Endodermal cell (in vitro differentiated cells): ENCODE results near the gene ZHX3. TPM values are rescaled to one million over a fixed set of nuclear protein-coding genes. Genes with fewer than 3 reads are reported as not detected.

Experiments used
- DNase-seq: peaks from one replicate; pipeline ENCODE4 v3.0.0-alpha.2; 2017
- H3K27ac ChIP-seq: 2 replicates; pipeline ENCODE4 v1.5.1; 2013; ENCODE audit warnings: mild to moderate bottlenecking, low read depth, low read length, moderate library complexity
- H3K27me3 ChIP-seq: 2 replicates; pipeline ENCODE4 v1.6.1; 2013; ENCODE audit warnings: mild to moderate bottlenecking, low read length, moderate library complexity; ENCODE audit not compliant: insufficient read depth, control insufficient read depth, poor library complexity, severe bottlenecking
- H3K36me3 ChIP-seq: 2 replicates; pipeline ENCODE4 v1.7.0; 2013; ENCODE audit warnings: mild to moderate bottlenecking, low read length, moderate library complexity; ENCODE audit not compliant: control insufficient read depth, insufficient read depth
- H3K4me1 ChIP-seq: one replicate; pipeline ENCODE4 v1.7.0; 2013; ENCODE audit warnings: low read length; ENCODE audit not compliant: control insufficient read depth, insufficient read depth
- H3K4me3 ChIP-seq: 2 replicates; pipeline ENCODE4 v1.5.1; 2013; ENCODE audit warnings: mild to moderate bottlenecking, low read length, moderate library complexity
- H3K9ac ChIP-seq: 2 replicates; pipeline ENCODE4 v1.6.1; 2013; ENCODE audit warnings: mild to moderate bottlenecking, low read length, moderate library complexity; ENCODE audit not compliant: poor library complexity, severe bottlenecking; ENCODE audit errors: extremely low read depth
- H3K9me3 ChIP-seq: 2 replicates; pipeline ENCODE4 v1.6.1; 2013; ENCODE audit warnings: mild to moderate bottlenecking, low read length, moderate library complexity; ENCODE audit not compliant: control insufficient read depth
- H3K27ac Mint-ChIP-seq: 2 replicates; pipeline ENCODE4 v1.8.0; 2020; ENCODE audit warnings: mixed read lengths
- H3K27me3 Mint-ChIP-seq: 2 replicates; pipeline ENCODE4 v1.8.0; 2021; ENCODE audit warnings: mild to moderate bottlenecking, mixed read lengths; ENCODE audit not compliant: insufficient read depth
- H3K36me3 Mint-ChIP-seq: 2 replicates; pipeline ENCODE4 v1.8.0; 2020; ENCODE audit warnings: low read depth, mixed read lengths
- H3K4me1 Mint-ChIP-seq: 2 replicates; pipeline ENCODE4 v1.8.0; 2020; ENCODE audit warnings: mixed read lengths
- H3K4me3 Mint-ChIP-seq: 2 replicates; pipeline ENCODE4 v1.8.0; 2020; ENCODE audit warnings: mild to moderate bottlenecking, moderate library complexity, mixed read lengths
- H3K9me3 Mint-ChIP-seq: 2 replicates; pipeline ENCODE4 v1.8.0; 2020; ENCODE audit warnings: mild to moderate bottlenecking, mixed read lengths
- CTCF ChIP-seq: fragments of 200-600 bp; sonication (generic); conservative IDR thresholded peaks from 2 replicates; pipeline ENCODE4 v1.5.0; 2021; ENCODE audit warnings: antibody characterized with exemption, mild to moderate bottlenecking
- WGBS, 2 experiments: methylation state at CpG; one replicate each; pipeline versions ENCODE4 v1.1.5 to v1.1.7; 2013; ENCODE audit warnings: missing lambda C conversion rate in 2 of 2, mixed read lengths in 1 of 2; ENCODE audit not compliant: insufficient coverage in 1 of 2, insufficient read length in 1 of 2; 5-methylcytosine and 5-hydroxymethylcytosine counted together
- total RNA-seq, 2 donors: library from RNA; stranded (reverse); fragmentation: NEBNext Ultra II Directional in 1 of 2; extraction: Animal tissue kit (Norgen Biotek cat#: 25700) in 1 of 2; gene quantifications; 2 replicates in 1 of 2; 3 replicates in 1 of 2; pipeline ENCODE4 v1.2.1, GENCODE V29; 2021

ZHX3 gene
- total RNA-seq, 2 donors from 2014 or later: 5.4 to 5.5 TPM

- no peaks in the 10 kb centered on the region for H3K9me3 Mint-ChIP-seq
- H3K4me3 Mint-ChIP-seq: no peak overlapping the region
- peaks cover 20% of the 10 kb centered on the region for H3K4me1 ChIP-seq
- no peak overlapping the region for H3K9ac ChIP-seq
- no peak overlapping the region for H3K4me3 ChIP-seq
- no peak for DNase-seq
- H3K36me3 Mint-ChIP-seq: no peaks in the 10 kb centered on the region
- H3K27me3 Mint-ChIP-seq: no peaks in the 10 kb centered on the region
- H3K27ac ChIP-seq: no peak overlapping the region
- no peak for TF ChIP-seq CTCF
- no peak overlapping the region for H3K27ac Mint-ChIP-seq
- H3K9me3 ChIP-seq: no peaks in the 10 kb centered on the region
- WGBS, 2 experiments: 95% methylated on average over 1 of the region's 1 CpG; no CpG with 5 or more reads in 1 of the 2 experiments
- H3K4me1 Mint-ChIP-seq: peaks cover 7% of the 10 kb centered on the region
- peaks cover 16% of the 10 kb centered on the region for H3K27me3 ChIP-seq
- H3K36me3 ChIP-seq: no peaks in the 10 kb centered on the region
Measured at GRCh38 chr20:41260734-41261220, 56.8 kb downstream of the ZHX3 start.

GRCh38 chr20:41259309-41259708 lies 58.2 kb downstream of the ZHX3 start:
- no peak overlapping the region for H3K27ac Mint-ChIP-seq
- H3K36me3 ChIP-seq: no peaks in the 10 kb centered on the region
- no peaks in the 10 kb centered on the region for H3K27me3 Mint-ChIP-seq
- H3K4me1 Mint-ChIP-seq: peaks cover 9% of the 10 kb centered on the region
- no peak for DNase-seq
- no peak overlapping the region for H3K4me3 Mint-ChIP-seq
- peaks cover 16% of the 10 kb centered on the region for H3K27me3 ChIP-seq
- no peaks in the 10 kb centered on the region for H3K9me3 Mint-ChIP-seq
- no peaks in the 10 kb centered on the region for H3K36me3 Mint-ChIP-seq
- no peak overlapping the region for H3K27ac ChIP-seq
- H3K9me3 ChIP-seq: no peaks in the 10 kb centered on the region
- H3K4me1 ChIP-seq: peaks cover 20% of the 10 kb centered on the region
- no peak for TF ChIP-seq CTCF
- H3K4me3 ChIP-seq: no peak overlapping the region
- no peak overlapping the region for H3K9ac ChIP-seq

- Mint-ChIP-seq H3K36me3 (no peaks in the 10 kb centered on the region), H3K4me1 (peaks cover 9% of the 10 kb centered on the region), H3K9me3 (no peaks in the 10 kb centered on the region), H3K27ac (no peak overlapping the region), H3K27me3 (no peaks in the 10 kb centered on the region), H3K4me3 (no peak overlapping the region)
- DNase-seq: no peak
- WGBS, 2 experiments: 92 to 100% methylated on average over 1 to 3 of the region's 3 CpGs
- no peaks in the 10 kb centered on the region for H3K9me3 ChIP-seq
- no peak overlapping the region for H3K9ac ChIP-seq
- peaks cover 13% of the 10 kb centered on the region for H3K27me3 ChIP-seq
- no peak for TF ChIP-seq CTCF
- no peak overlapping the region for H3K4me3 ChIP-seq
- H3K27ac ChIP-seq: no peak overlapping the region
- no peaks in the 10 kb centered on the region for H3K36me3 ChIP-seq
- H3K4me1 ChIP-seq: peaks cover 20% of the 10 kb centered on the region
Measured at GRCh38 chr20:41258474-41258873, 59.1 kb downstream of the ZHX3 start.
